NT2/D1 (cell line): Measurements from ENCODE around the gene NTM.

Experiments
- DNase-seq: peaks from one replicate; pipeline ENCODE4 v3.0.0-alpha.2; 2011; ENCODE audit warnings: low read depth, low spot score
- H3K27me3 ChIP-seq: 2 replicates; pipeline ENCODE4 v1.6.0; 2011; ENCODE audit warnings: mild to moderate bottlenecking; ENCODE audit not compliant: insufficient read length, insufficient read depth
- H3K36me3 ChIP-seq: 2 replicates; pipeline ENCODE4 v1.6.1; 2011; ENCODE audit warnings: mild to moderate bottlenecking, low read length, mixed read lengths; ENCODE audit not compliant: insufficient read depth, insufficient read length
- H3K4me1 ChIP-seq: 2 replicates; pipeline ENCODE4 v1.5.1; 2011; ENCODE audit not compliant: insufficient read depth, insufficient read length
- H3K4me3 ChIP-seq: 2 replicates; pipeline ENCODE4 v1.5.1; 2011; ENCODE audit warnings: low read depth; ENCODE audit not compliant: insufficient read length
- H3K9ac ChIP-seq: 2 replicates; pipeline ENCODE4 v1.6.0; 2011; ENCODE audit warnings: low read depth; ENCODE audit not compliant: insufficient read length
- H3K9me3 ChIP-seq: 2 replicates; pipeline ENCODE4 v1.5.1; 2011; ENCODE audit warnings: mild to moderate bottlenecking, low read length; ENCODE audit not compliant: insufficient read depth
- SUZ12 ChIP-seq: IDR thresholded peaks from 2 replicates; pipeline ENCODE4 v1.6.1; 2011; ENCODE audit not compliant: insufficient read length, insufficient read depth; ENCODE audit errors: extremely low read depth
- YY1 ChIP-seq: IDR thresholded peaks from 2 replicates; pipeline ENCODE4 v1.6.1; 2011; ENCODE audit not compliant: insufficient read length, insufficient read depth
- ZNF274 ChIP-seq: IDR thresholded peaks from 2 replicates; pipeline ENCODE4 v1.6.1; 2011; ENCODE audit warnings: mild to moderate bottlenecking, low read depth, low read length

The NTM gene

DNA sequence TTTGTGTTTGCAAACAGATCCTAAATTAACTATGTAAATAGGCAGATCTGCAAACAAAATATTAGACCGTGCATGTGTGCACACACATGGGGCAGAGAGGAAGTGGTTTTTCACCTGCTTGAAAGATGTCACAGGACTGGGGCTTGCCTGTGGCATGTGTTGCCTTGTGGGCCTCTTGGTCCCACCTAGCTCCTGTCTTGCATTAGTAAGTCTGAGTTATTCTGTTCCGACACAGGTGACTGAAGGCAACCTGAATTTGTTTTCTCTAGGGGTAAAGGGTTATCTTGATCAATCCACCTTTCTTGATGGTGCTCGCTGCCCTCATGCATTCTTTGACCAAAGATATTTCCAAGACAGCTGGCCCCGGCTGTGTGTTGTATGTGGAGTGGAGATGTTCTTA is 667.5 kb downstream of the NTM start:
- Histone ChIP-seq H3K4me1 (no peaks in the 10 kb centered on the region), H3K9me3 (no peaks in the 10 kb centered on the region), H3K9ac (no peak overlapping the region), H3K27me3 (no peaks in the 10 kb centered on the region), H3K36me3 (no peaks in the 10 kb centered on the region), H3K4me3 (no peak overlapping the region)
- TF ChIP-seq YY1 (no peak), ZNF274 (no peak), SUZ12 (no peak)
- no peak for DNase-seq

DNA sequence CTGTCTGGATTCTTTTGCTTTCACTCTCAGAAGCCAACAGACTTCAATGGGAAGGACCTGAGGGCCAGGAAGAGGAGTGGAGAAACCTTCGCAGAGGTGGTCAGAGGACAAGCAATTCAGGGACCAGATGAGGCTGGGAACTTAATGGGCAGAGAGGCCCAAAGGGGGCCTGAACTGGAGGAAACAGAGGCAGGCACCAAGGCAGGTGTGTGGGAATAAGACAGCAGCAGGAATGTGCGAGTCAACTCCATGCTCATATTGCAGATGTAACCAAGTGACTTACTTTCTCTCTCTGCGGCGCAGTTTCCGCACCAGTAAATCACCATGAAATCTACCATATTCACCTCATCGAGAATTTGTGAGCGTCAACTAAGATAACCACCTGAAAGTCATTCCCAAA is 669.1 kb downstream of the NTM start:
- no peaks in the 10 kb centered on the region for H3K4me1 ChIP-seq
- DNase-seq, result no peak
- no peaks in the 10 kb centered on the region for H3K36me3 ChIP-seq
- no peaks in the 10 kb centered on the region for H3K9me3 ChIP-seq
- H3K4me3 ChIP-seq, result no peak overlapping the region
- no peaks in the 10 kb centered on the region for H3K27me3 ChIP-seq
- no peak for TF ChIP-seq YY1
- H3K9ac ChIP-seq, result no peak overlapping the region

DNA sequence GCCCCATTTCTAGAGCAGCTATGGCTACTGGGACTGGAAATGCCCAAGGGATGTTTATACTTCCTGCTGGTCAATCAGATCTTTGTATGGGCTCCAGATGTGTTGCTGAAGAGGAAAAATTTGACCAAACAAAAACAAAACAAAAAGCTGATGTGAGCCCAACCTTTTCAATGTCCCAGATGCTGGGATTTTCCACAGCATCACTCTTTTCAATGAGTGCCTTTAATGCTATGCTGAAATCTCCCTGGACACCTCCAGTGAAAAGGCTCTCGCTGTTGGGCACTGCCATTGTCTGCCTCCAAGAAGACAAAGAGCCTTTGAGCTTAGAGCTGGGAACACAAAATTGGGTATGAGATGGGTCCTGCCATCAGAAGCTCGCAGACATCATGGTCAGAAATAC is 671.9 kb downstream of the NTM start:
- no peak for DNase-seq
- Histone ChIP-seq H3K36me3 (no peaks in the 10 kb centered on the region), H3K4me1 (no peaks in the 10 kb centered on the region), H3K4me3 (no peak overlapping the region), H3K9ac (no peak overlapping the region), H3K9me3 (no peaks in the 10 kb centered on the region), H3K27me3 (no peaks in the 10 kb centered on the region)
- TF ChIP-seq ZNF274 (no peak), YY1 (no peak), SUZ12 (no peak)

- no peak for DNase-seq
- TF ChIP-seq YY1, result no peak
- Histone ChIP-seq H3K4me3 (no peak overlapping the region), H3K27me3 (no peaks in the 10 kb centered on the region), H3K9me3 (no peaks in the 10 kb centered on the region), H3K9ac (no peak overlapping the region), H3K4me1 (no peaks in the 10 kb centered on the region), H3K36me3 (no peaks in the 10 kb centered on the region)
These were observed 673.3 kb downstream of the NTM start for GRCh38 chr11:132043714-132044113.

GRCh38 chr11:132045107-132045506 is 674.7 kb downstream of the NTM start:
- TF ChIP-seq SUZ12 (no peak), ZNF274 (no peak), YY1 (no peak)
- Histone ChIP-seq H3K27me3 (no peaks in the 10 kb centered on the region), H3K9me3 (no peaks in the 10 kb centered on the region), H3K9ac (no peak overlapping the region), H3K4me3 (no peak overlapping the region), H3K4me1 (no peaks in the 10 kb centered on the region), H3K36me3 (no peaks in the 10 kb centered on the region)
- no peak for DNase-seq

GRCh38 chr11:132046288-132046865 is 676.0 kb downstream of the NTM start:
- H3K4me3 ChIP-seq, result no peak overlapping the region
- no peaks in the 10 kb centered on the region for H3K9me3 ChIP-seq
- no peak overlapping the region for H3K9ac ChIP-seq
- peaks cover 3% of the 10 kb centered on the region for H3K4me1 ChIP-seq
- no peak for TF ChIP-seq YY1
- no peak for TF ChIP-seq SUZ12
- TF ChIP-seq ZNF274, result no peak
- H3K27me3 ChIP-seq, result no peaks in the 10 kb centered on the region
- DNase-seq, result no peak
- no peaks in the 10 kb centered on the region for H3K36me3 ChIP-seq

- Histone ChIP-seq H3K27me3 (no peaks in the 10 kb centered on the region), H3K4me3 (no peak overlapping the region)
These were observed 676.8 kb downstream of the NTM start for GRCh38 chr11:132047167-132047566.

DNA sequence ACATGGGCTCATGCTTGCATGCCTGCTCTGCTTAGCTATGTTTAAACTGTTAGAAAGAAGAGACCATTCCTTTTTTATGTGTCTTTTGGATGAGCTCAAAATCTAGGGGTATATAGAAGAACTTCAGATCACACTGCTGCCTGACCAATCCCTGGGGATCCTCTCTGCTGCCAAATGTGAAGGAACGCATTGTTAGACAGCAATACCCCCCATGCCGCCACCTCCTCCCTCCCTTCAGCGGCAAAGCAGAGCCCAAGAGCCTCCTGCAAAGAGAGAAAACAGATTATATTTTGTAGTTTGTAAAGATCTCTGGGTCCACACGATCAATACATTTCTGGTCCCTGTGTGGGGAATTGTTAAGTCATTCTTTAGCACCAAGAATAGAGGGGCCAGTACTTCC is 677.6 kb downstream of the NTM start:
- Histone ChIP-seq H3K4me1 (peaks cover 3% of the 10 kb centered on the region), H3K4me3 (no peak overlapping the region), H3K9me3 (no peaks in the 10 kb centered on the region), H3K9ac (no peak overlapping the region), H3K27me3 (no peaks in the 10 kb centered on the region), H3K36me3 (no peaks in the 10 kb centered on the region)
- TF ChIP-seq ZNF274, result no peak
- no peak for TF ChIP-seq SUZ12
- no peak for TF ChIP-seq YY1
- no peak for DNase-seq

More at GRCh38 chr11:132047167-132047566, 676.8 kb downstream of the NTM start:
- DNase-seq, result no peak
- TF ChIP-seq YY1, result no peak
- TF ChIP-seq SUZ12, result no peak
- TF ChIP-seq ZNF274, result no peak
- Histone ChIP-seq H3K9ac (no peak overlapping the region), H3K9me3 (no peaks in the 10 kb centered on the region), H3K4me1 (peaks cover 3% of the 10 kb centered on the region), H3K36me3 (no peaks in the 10 kb centered on the region)
